Sigmoid colon (tissue), 4 donors: ENCODE results near the gene B4GALNT3.

Experiments used
- EP300 ChIP-seq, 4 donors: sonication (generic); formaldehyde crosslinking; IDR thresholded peaks; one replicate each; pipeline ENCODE4 v1.6.1; 2017; ENCODE audit warnings: antibody characterized with exemption in 4 of 4
- POLR2A ChIP-seq, 2 donors: fragments of 450-650 bp; IDR thresholded peaks; one replicate each; pipeline ENCODE4 v1.6.1; 2016; ENCODE audit warnings: antibody characterized with exemption in 2 of 2, mild to moderate bottlenecking in 2 of 2, moderate library complexity in 2 of 2
- POLR2AphosphoS5 ChIP-seq, 4 donors: sonication (generic); formaldehyde crosslinking; IDR thresholded peaks; one replicate each; pipeline ENCODE4 v1.6.1; 2017; ENCODE audit warnings: antibody characterized with exemption in 4 of 4
- TF ChIP-seq, protein P1 (sequence below), 4 experiments: fragments of 450-650 bp in 3 of 4; fragments of 200-600 bp in 1 of 4; IDR thresholded peaks; one replicate each; pipeline ENCODE4 v1.5.1; 2016 to 2019; ENCODE audit warnings: antibody characterized with exemption in 4 of 4, mild to moderate bottlenecking in 3 of 4, moderate library complexity in 2 of 4

- TF ChIP-seq, protein P1, sequence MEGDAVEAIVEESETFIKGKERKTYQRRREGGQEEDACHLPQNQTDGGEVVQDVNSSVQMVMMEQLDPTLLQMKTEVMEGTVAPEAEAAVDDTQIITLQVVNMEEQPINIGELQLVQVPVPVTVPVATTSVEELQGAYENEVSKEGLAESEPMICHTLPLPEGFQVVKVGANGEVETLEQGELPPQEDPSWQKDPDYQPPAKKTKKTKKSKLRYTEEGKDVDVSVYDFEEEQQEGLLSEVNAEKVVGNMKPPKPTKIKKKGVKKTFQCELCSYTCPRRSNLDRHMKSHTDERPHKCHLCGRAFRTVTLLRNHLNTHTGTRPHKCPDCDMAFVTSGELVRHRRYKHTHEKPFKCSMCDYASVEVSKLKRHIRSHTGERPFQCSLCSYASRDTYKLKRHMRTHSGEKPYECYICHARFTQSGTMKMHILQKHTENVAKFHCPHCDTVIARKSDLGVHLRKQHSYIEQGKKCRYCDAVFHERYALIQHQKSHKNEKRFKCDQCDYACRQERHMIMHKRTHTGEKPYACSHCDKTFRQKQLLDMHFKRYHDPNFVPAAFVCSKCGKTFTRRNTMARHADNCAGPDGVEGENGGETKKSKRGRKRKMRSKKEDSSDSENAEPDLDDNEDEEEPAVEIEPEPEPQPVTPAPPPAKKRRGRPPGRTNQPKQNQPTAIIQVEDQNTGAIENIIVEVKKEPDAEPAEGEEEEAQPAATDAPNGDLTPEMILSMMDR (IDR thresholded peaks at IDR 0.05), result no peak
- TF ChIP-seq POLR2A (IDR thresholded peaks at IDR 0.05) (no peak), POLR2AphosphoS5 (IDR thresholded peaks at IDR 0.05) (no peak), EP300 (IDR thresholded peaks at IDR 0.05) (no peak)
Observed at GRCh38 chr12:539540-540310, 80.0 kb downstream of the B4GALNT3 start.
